ENCODE measurements around the gene VILL. TPM values are rescaled to one million over a fixed set of nuclear protein-coding genes. Genes with fewer than 3 reads are reported as not detected.
"Not testable (repeated sequence)": the region's sequence is repeated elsewhere in the genome, so short reads cannot be mapped to it uniquely, and the experiment has no call there.

VILL gene
- total RNA-seq, 1 experiment from 2014 or later = 5.3 TPM

DNA sequence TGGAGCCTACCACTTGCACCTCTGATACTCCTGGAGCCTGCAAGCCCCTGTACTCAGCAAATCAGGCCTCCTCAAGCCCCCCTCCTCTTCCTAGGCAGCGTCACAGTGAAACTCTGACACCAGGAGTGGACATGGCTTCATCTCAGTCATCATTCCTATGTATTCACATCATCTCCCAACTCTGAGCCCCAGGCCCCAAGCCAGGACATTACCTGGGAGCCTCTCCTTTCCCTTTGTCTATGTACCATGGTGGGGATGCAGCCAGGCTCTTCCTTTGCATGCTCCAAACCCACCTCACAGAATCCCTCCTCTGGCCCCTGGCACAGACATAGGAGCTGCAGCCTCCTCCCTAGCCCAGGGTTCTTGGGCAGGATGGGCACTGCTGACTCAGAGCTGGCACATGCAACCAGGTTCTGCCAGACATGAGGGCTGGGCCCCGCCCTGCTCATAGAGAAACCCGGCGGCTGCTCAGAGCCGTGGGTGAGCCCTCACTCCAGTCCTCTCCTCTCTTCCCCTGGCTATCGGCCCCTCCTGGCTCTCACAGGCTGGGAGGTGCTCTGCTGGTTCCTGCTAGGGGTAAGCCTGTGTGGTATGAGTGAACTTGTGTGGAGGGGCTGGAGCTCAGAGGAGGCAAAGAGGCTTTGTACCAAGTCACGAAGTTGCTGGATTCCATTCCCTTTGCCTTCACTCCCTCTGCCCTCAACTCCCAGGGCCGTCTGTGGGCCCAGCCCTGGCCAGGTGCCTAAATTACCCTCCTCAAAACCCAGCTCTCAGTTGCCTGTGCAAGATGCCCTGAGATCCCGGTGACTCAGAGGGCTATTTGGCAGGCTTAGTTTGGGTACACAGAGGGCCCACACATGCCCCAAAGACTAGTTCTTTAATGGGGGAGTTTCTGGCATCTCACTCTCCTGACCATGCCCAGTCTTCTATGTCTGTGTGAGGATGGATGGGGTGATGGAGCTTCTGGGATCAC is 40.7 kb downstream of the VILL start:
- DNase-seq = no peak
- Histone ChIP-seq H3K27me3 (ENCODE audit: control insufficient read depth, insufficient read depth, low read length) (peaks cover 62% of the 10 kb centered on the region), H3K4me3 (ENCODE audit: insufficient read depth, low read depth, low read length) (no peak overlapping the region), H3K36me3 (replicated peaks; ENCODE audit: control insufficient read depth, insufficient read depth, low read length) (no peaks in the 10 kb centered on the region)

GRCh38 chr3:38032328-38032865 is 41.8 kb downstream of the VILL start:
- H3K27me3 ChIP-seq (ENCODE audit: control insufficient read depth, insufficient read depth, low read length) = peaks cover 51% of the 10 kb centered on the region
- no peak for DNase-seq
- H3K4me3 ChIP-seq (ENCODE audit: insufficient read depth, low read depth, low read length) = no peak overlapping the region
- H3K36me3 ChIP-seq (replicated peaks; ENCODE audit: control insufficient read depth, insufficient read depth, low read length) = no peaks in the 10 kb centered on the region

DNA sequence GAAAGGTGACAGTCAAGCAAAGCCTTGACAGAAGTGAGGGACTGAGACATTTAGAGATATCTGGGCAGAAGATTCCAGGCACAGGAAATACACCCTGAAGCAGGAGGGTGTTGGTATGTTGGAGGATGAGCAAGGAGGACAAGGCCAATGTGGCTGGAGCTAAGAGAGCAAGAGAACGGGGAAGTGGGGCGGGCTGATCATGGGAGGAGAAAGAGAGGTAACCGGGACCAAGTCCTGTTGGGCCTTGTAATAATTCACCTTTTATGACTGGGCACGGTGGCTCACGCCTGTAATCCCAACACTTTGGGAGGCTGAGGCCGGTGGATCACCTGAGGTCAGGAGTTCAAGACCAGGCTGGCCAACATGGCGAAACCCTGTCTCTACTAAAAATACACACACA is 43.0 kb downstream of the VILL start:
- H3K36me3 ChIP-seq (replicated peaks; ENCODE audit: control insufficient read depth, insufficient read depth, low read length); DNase-seq; H3K4me3 ChIP-seq (ENCODE audit: insufficient read depth, low read depth, low read length): not testable (repeated sequence)
- peaks cover 41% of the 10 kb centered on the region for H3K27me3 ChIP-seq (ENCODE audit: control insufficient read depth, insufficient read depth, low read length)

- H3K4me3 ChIP-seq (ENCODE audit: insufficient read depth, low read depth, low read length); H3K36me3 ChIP-seq (replicated peaks; ENCODE audit: control insufficient read depth, insufficient read depth, low read length); DNase-seq: not testable (repeated sequence)
- H3K27me3 ChIP-seq (ENCODE audit: control insufficient read depth, insufficient read depth, low read length) = peaks cover 39% of the 10 kb centered on the region
These were observed 43.7 kb downstream of the VILL start for GRCh38 chr3:38034335-38034734.

DNA sequence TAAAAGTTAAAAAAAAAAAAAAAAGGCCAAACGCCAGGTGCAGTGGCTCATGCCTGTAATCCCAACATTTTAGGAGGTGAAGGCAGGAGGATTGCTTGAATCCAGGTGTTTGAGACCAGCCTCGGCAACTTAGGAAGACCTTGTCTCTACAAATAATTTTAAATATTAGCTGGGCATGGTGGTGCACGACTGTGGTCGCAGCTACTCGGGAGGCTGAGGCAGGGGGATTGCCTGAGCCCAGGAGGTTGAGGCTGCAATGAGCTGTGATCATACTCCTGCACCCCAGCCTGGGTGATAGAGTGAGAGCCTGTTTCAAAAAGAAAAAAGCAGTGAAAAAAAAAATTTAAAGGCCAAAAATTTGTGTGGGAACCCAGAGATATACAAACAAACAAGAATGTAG is 45.7 kb downstream of the VILL start:
- DNase-seq = no peak
- Histone ChIP-seq H3K36me3 (replicated peaks; ENCODE audit: control insufficient read depth, insufficient read depth, low read length) (no peaks in the 10 kb centered on the region), H3K4me3 (ENCODE audit: insufficient read depth, low read depth, low read length) (no peak overlapping the region), H3K27me3 (ENCODE audit: control insufficient read depth, insufficient read depth, low read length) (peaks cover 34% of the 10 kb centered on the region)

- Histone ChIP-seq H3K36me3 (replicated peaks; ENCODE audit: control insufficient read depth, insufficient read depth, low read length) (no peaks in the 10 kb centered on the region), H3K27me3 (ENCODE audit: control insufficient read depth, insufficient read depth, low read length) (peaks cover 28% of the 10 kb centered on the region), H3K4me3 (ENCODE audit: insufficient read depth, low read depth, low read length) (no peak overlapping the region)
- DNase-seq = no peak
These were observed 46.3 kb downstream of the VILL start for GRCh38 chr3:38036906-38037305.

- H3K4me3 ChIP-seq (ENCODE audit: insufficient read depth, low read depth, low read length) = no peak overlapping the region
These were observed 47.9 kb downstream of the VILL start for GRCh38 chr3:38038447-38038911.

GRCh38 chr3:38039101-38039898 is 48.7 kb downstream of the VILL start, which contains the start of gene DLEC1:
Gene DLEC1 (plus strand): TSS chr3:38039208. CDS start chr3:38039226, 18 bp downstream.
- peaks cover 22% of the 10 kb centered on the region for H3K27me3 ChIP-seq (ENCODE audit: control insufficient read depth, insufficient read depth, low read length)
- peak within 1 kb of the TSS; percentile 60 for H3K4me3 ChIP-seq (ENCODE audit: insufficient read depth, low read depth, low read length)
- H3K36me3 ChIP-seq (replicated peaks; ENCODE audit: control insufficient read depth, insufficient read depth, low read length) = no peaks in the 10 kb centered on the region
- peak; percentile 91 for DNase-seq

More at GRCh38 chr3:38038447-38038911, 47.9 kb downstream of the VILL start:
- Histone ChIP-seq H3K36me3 (replicated peaks; ENCODE audit: control insufficient read depth, insufficient read depth, low read length) (no peaks in the 10 kb centered on the region), H3K27me3 (ENCODE audit: control insufficient read depth, insufficient read depth, low read length) (peaks cover 22% of the 10 kb centered on the region)
- DNase-seq = no peak

- DNase-seq = peak; percentile 70
- Histone ChIP-seq H3K36me3 (replicated peaks; ENCODE audit: control insufficient read depth, insufficient read depth, low read length) (no peaks in the 10 kb centered on the region), H3K27me3 (ENCODE audit: control insufficient read depth, insufficient read depth, low read length) (peaks cover 26% of the 10 kb centered on the region), H3K4me3 (ENCODE audit: insufficient read depth, low read depth, low read length) (no peak overlapping the region)
These were observed 49.3 kb downstream of the VILL start for GRCh38 chr3:38039899-38040261.

GRCh38 chr3:38040401-38040800 is 49.8 kb downstream of the VILL start:
- DNase-seq = no peak
- peaks cover 29% of the 10 kb centered on the region for H3K27me3 ChIP-seq (ENCODE audit: control insufficient read depth, insufficient read depth, low read length)
- no peaks in the 10 kb centered on the region for H3K36me3 ChIP-seq (replicated peaks; ENCODE audit: control insufficient read depth, insufficient read depth, low read length)
- no peak overlapping the region for H3K4me3 ChIP-seq (ENCODE audit: insufficient read depth, low read depth, low read length)

DNA sequence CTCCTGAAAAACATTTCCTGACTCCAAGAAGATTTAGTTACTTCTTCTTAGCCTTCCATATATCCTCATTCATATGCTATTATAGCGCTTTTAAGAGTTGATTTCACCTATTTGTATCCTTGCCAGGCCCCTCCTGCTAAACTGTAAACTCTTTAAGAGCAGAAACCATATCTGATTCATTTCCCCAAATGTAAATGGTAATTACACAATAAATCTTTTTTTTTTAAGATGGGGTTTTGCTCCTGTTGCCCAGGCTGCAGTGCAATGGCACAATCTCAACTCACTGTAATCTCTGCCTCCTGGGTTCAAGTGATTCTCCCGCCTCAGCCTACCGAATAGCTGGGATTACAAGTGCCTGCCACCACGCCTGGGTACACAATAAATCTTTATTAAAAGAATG is 52.9 kb downstream of the VILL start:
- no peak for DNase-seq
- no peaks in the 10 kb centered on the region for H3K36me3 ChIP-seq (replicated peaks; ENCODE audit: control insufficient read depth, insufficient read depth, low read length)
- no peak overlapping the region for H3K4me3 ChIP-seq (ENCODE audit: insufficient read depth, low read depth, low read length)
- H3K27me3 ChIP-seq (ENCODE audit: control insufficient read depth, insufficient read depth, low read length) = peaks cover 33% of the 10 kb centered on the region

- no peak for DNase-seq
- Histone ChIP-seq H3K27me3 (ENCODE audit: control insufficient read depth, insufficient read depth, low read length) (peaks cover 14% of the 10 kb centered on the region; the same call in 1 of the 2 replicates), H3K4me3 (ENCODE audit: insufficient read depth, low read depth, low read length) (no peak overlapping the region), H3K36me3 (replicated peaks; ENCODE audit: control insufficient read depth, insufficient read depth, low read length) (no peaks in the 10 kb centered on the region)
These were observed 55.4 kb downstream of the VILL start for GRCh38 chr3:38046027-38046426.

- no peak for DNase-seq
- Histone ChIP-seq H3K36me3 (replicated peaks; ENCODE audit: control insufficient read depth, insufficient read depth, low read length) (no peaks in the 10 kb centered on the region), H3K27me3 (ENCODE audit: control insufficient read depth, insufficient read depth, low read length) (peaks cover 14% of the 10 kb centered on the region; the same call in 1 of the 2 replicates), H3K4me3 (ENCODE audit: insufficient read depth, low read depth, low read length) (no peak overlapping the region)
These were observed 56.2 kb downstream of the VILL start for GRCh38 chr3:38046821-38047220.

DNA sequence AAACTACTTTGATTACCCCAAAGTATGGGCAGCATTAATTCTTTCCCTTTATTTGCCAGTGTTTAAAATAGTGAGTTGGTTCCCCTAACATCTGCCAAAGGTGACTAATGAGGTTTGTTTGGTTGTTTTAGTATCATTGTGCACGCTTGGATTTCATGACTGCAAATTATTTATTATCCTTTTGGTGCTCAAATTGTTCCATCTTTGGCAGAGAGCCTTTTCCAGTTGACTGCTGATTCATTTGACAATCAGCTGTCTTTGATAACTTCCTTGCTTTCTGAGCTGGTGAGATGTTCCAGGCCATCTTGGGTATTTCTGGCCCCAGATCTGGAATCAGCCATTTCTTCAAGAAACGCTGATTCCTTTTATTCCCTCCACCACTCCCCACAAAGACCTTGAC is 57.3 kb downstream of the VILL start:
- no peaks in the 10 kb centered on the region for H3K36me3 ChIP-seq (replicated peaks; ENCODE audit: control insufficient read depth, insufficient read depth, low read length)
- H3K4me3 ChIP-seq (ENCODE audit: insufficient read depth, low read depth, low read length) = no peak overlapping the region
- H3K27me3 ChIP-seq (ENCODE audit: control insufficient read depth, insufficient read depth, low read length) = peaks cover 13% of the 10 kb centered on the region; the same call in 1 of the 2 replicates
- DNase-seq = no peak

All from H7 (cell line).